SK-N-MC (cell line): ENCODE data around the gene PCDHGA9.

Experiments used
- DNase-seq: peaks from one replicate; pipeline ENCODE4 v3.0.0-alpha.2; 2011; ENCODE audit warnings: low read depth, low spot score
- H3K27ac ChIP-seq: fragments of 200-600 bp; sonication (generic); 2 replicates; pipeline ENCODE4 v1.5.1; 2016; ENCODE audit warnings: mixed run types
- H3K36me3 ChIP-seq: fragments of 200-600 bp; sonication (generic); 2 replicates; pipeline ENCODE4 v1.6.1; 2017; ENCODE audit warnings: antibody characterized with exemption, low read length, mixed read lengths; ENCODE audit not compliant: insufficient read depth
- H3K4me3 ChIP-seq: fragments of 200-600 bp; sonication (generic); 2 replicates; pipeline ENCODE4 v1.5.1; 2016
- H3K9ac ChIP-seq: fragments of 200-600 bp; sonication (generic); 2 replicates; pipeline ENCODE4 v1.8.0; 2017; ENCODE audit warnings: mixed run types, mixed read lengths; ENCODE audit not compliant: insufficient read length
- H3K9me3 ChIP-seq: fragments of 200-600 bp; sonication (generic); 2 replicates; pipeline ENCODE4 v1.6.1; 2017; ENCODE audit warnings: low read depth, mild to moderate bottlenecking, antibody characterized with exemption, low read length, moderate library complexity, mixed read lengths
- EZH2 ChIP-seq: fragments of 200-600 bp; sonication (generic); IDR thresholded peaks from one replicate; pipeline ENCODE4 v1.6.1; 2017; ENCODE audit warnings: antibody characterized with exemption
- FOXP2 ChIP-seq: optimal IDR thresholded peaks from 2 replicates; pipeline ENCODE3; 2011; ENCODE audit warnings: mild to moderate bottlenecking, moderate library complexity; ENCODE audit not compliant: insufficient read depth; ENCODE audit errors: extremely low read length, control extremely low read depth
- POLR2AphosphoS5 ChIP-seq: IDR thresholded peaks from 2 replicates; pipeline ENCODE4 v1.6.1; 2012; ENCODE audit warnings: mild to moderate bottlenecking, low read depth, low read length, borderline replicate concordance

Gene PCDHGA9

GRCh38 chr5:141437221-141437620, 34.6 kb downstream of the PCDHGA9 start:
- no peaks in the 10 kb centered on the region for H3K9me3 ChIP-seq
- H3K36me3 ChIP-seq: no peaks in the 10 kb centered on the region
- no peak overlapping the region for H3K9ac ChIP-seq
- DNase-seq: no peak
- H3K27ac ChIP-seq: no peak overlapping the region
- TF ChIP-seq POLR2AphosphoS5 (no peak), FOXP2 (no peak), EZH2 (no peak)
- no peak overlapping the region for H3K4me3 ChIP-seq

- H3K4me3 ChIP-seq: no peak overlapping the region
- H3K9me3 ChIP-seq: no peaks in the 10 kb centered on the region
- DNase-seq: no peak
- H3K36me3 ChIP-seq: no peaks in the 10 kb centered on the region
- TF ChIP-seq EZH2 (no peak), POLR2AphosphoS5 (no peak)
- no peak overlapping the region for H3K9ac ChIP-seq
- no peak overlapping the region for H3K27ac ChIP-seq
These were observed 37.0 kb downstream of the PCDHGA9 start for GRCh38 chr5:141439411-141440141.

- DNase-seq: no peak
- Histone ChIP-seq H3K36me3 (no peaks in the 10 kb centered on the region), H3K4me3 (no peak overlapping the region), H3K27ac (no peak overlapping the region), H3K9ac (no peak overlapping the region), H3K9me3 (no peaks in the 10 kb centered on the region)
- TF ChIP-seq FOXP2: no peak
- no peak for TF ChIP-seq EZH2
- TF ChIP-seq POLR2AphosphoS5: no peak
These were observed 37.8 kb downstream of the PCDHGA9 start for GRCh38 chr5:141440341-141440740.

GRCh38 chr5:141441571-141442170, 39.1 kb downstream of the PCDHGA9 start:
- DNase-seq: no peak

More at GRCh38 chr5:141441571-141442170, 39.1 kb downstream of the PCDHGA9 start:
- no peak overlapping the region for H3K27ac ChIP-seq
- H3K36me3 ChIP-seq: no peaks in the 10 kb centered on the region
- no peak overlapping the region for H3K4me3 ChIP-seq
- H3K9me3 ChIP-seq: no peaks in the 10 kb centered on the region
- H3K9ac ChIP-seq: no peak overlapping the region
- TF ChIP-seq EZH2 (no peak), FOXP2 (no peak), POLR2AphosphoS5 (no peak)
